Measurements from ENCODE around the gene ZNF532.

The ZNF532 gene

GRCh38 chr18:59012815-59013705, 148.4 kb downstream of the ZNF532 start:
- H3K4me1 ChIP-seq (ENCODE audit: low read length) = peaks cover 15% of the 10 kb centered on the region

GRCh38 chr18:59013744-59014143, 149.1 kb downstream of the ZNF532 start:
- peaks cover 23% of the 10 kb centered on the region for H3K9me3 ChIP-seq (ENCODE audit: insufficient read depth, low read length)
- H4K20me1 ChIP-seq (ENCODE audit: insufficient read depth, low read length) = no peaks in the 10 kb centered on the region
- H3K27ac ChIP-seq (ENCODE audit: low read length) = no peak overlapping the region
- no peak overlapping the region for H3K4me2 ChIP-seq (ENCODE audit: low read length)
- TF ChIP-seq EZH2phosphoT487 (IDR thresholded peaks at IDR 0.05; ENCODE audit: low read depth) (no peak), CTCF (IDR thresholded peaks at IDR 0.05; ENCODE audit: low read depth, low read length) (no peak)
- no peak overlapping the region for H3K9ac ChIP-seq (ENCODE audit: low read length)
- H2AFZ ChIP-seq (ENCODE audit: low read depth, low read length) = 0 out of 2 replicates have a peak overlapping the region, but pooled peaks have one; percentile 0
- peaks cover 2% of the 10 kb centered on the region for H3K36me3 ChIP-seq (replicated peaks; ENCODE audit: low read depth, low read length)
- peaks cover 15% of the 10 kb centered on the region for H3K4me1 ChIP-seq (ENCODE audit: low read length)
- H3K79me2 ChIP-seq (ENCODE audit: low read length) = no peaks in the 10 kb centered on the region
- no peaks in the 10 kb centered on the region for H3K27me3 ChIP-seq (ENCODE audit: low read depth, low read length)
- no peak overlapping the region for H3K4me3 ChIP-seq (ENCODE audit: low read length)

More at GRCh38 chr18:59012815-59013705, 148.4 kb downstream of the ZNF532 start:
- Histone ChIP-seq H3K36me3 (replicated peaks; ENCODE audit: low read depth, low read length) (no peaks in the 10 kb centered on the region), H3K79me2 (ENCODE audit: low read length) (no peaks in the 10 kb centered on the region), H3K27me3 (ENCODE audit: low read depth, low read length) (no peaks in the 10 kb centered on the region), H3K4me2 (ENCODE audit: low read length) (no peak overlapping the region), H3K4me3 (ENCODE audit: low read length) (no peak overlapping the region), H2AFZ (ENCODE audit: low read depth, low read length) (peak overlapping the region; percentile 22; the same call in 1 of the 2 replicates), H3K9me3 (ENCODE audit: insufficient read depth, low read length) (peaks cover 16% of the 10 kb centered on the region), H3K27ac (ENCODE audit: low read length) (no peak overlapping the region), H3K9ac (ENCODE audit: low read length) (no peak overlapping the region), H4K20me1 (ENCODE audit: insufficient read depth, low read length) (no peaks in the 10 kb centered on the region)
- TF ChIP-seq EZH2phosphoT487 (IDR thresholded peaks at IDR 0.05; ENCODE audit: low read depth) (no peak), CTCF (IDR thresholded peaks at IDR 0.05; ENCODE audit: low read depth, low read length) (no peak)

- no peaks in the 10 kb centered on the region for H4K20me1 ChIP-seq (ENCODE audit: insufficient read depth, low read length)
- no peak overlapping the region for H3K9ac ChIP-seq (ENCODE audit: low read length)
- peaks cover 25% of the 10 kb centered on the region for H3K9me3 ChIP-seq (ENCODE audit: insufficient read depth, low read length)
- no peak overlapping the region for H2AFZ ChIP-seq (ENCODE audit: low read depth, low read length)
- TF ChIP-seq CTCF (IDR thresholded peaks at IDR 0.05; ENCODE audit: low read depth, low read length) (no peak), EZH2phosphoT487 (IDR thresholded peaks at IDR 0.05; ENCODE audit: low read depth) (no peak)
- H3K79me2 ChIP-seq (ENCODE audit: low read length) = no peaks in the 10 kb centered on the region
- H3K4me2 ChIP-seq (ENCODE audit: low read length) = no peak overlapping the region
- peaks cover 2% of the 10 kb centered on the region for H3K36me3 ChIP-seq (replicated peaks; ENCODE audit: low read depth, low read length)
- H3K27me3 ChIP-seq (ENCODE audit: low read depth, low read length) = no peaks in the 10 kb centered on the region
- H3K4me1 ChIP-seq (ENCODE audit: low read length) = peaks cover 15% of the 10 kb centered on the region
- no peak overlapping the region for H3K4me3 ChIP-seq (ENCODE audit: low read length)
- no peak overlapping the region for H3K27ac ChIP-seq (ENCODE audit: low read length)
These were observed 151.0 kb downstream of the ZNF532 start for GRCh38 chr18:59015531-59016152.

- H3K27me3 ChIP-seq (ENCODE audit: low read depth, low read length) = no peaks in the 10 kb centered on the region
These were observed 156.8 kb downstream of the ZNF532 start for GRCh38 chr18:59021500-59021899.

More at GRCh38 chr18:59021500-59021899, 156.8 kb downstream of the ZNF532 start:
- Histone ChIP-seq H2AFZ (ENCODE audit: low read depth, low read length) (peak overlapping the region; percentile 60), H3K4me1 (ENCODE audit: low read length) (peaks cover 18% of the 10 kb centered on the region), H3K9ac (ENCODE audit: low read length) (no peak overlapping the region), H3K36me3 (replicated peaks; ENCODE audit: low read depth, low read length) (peaks cover 2% of the 10 kb centered on the region), H3K9me3 (ENCODE audit: insufficient read depth, low read length) (peaks cover 26% of the 10 kb centered on the region), H3K79me2 (ENCODE audit: low read length) (no peaks in the 10 kb centered on the region), H4K20me1 (ENCODE audit: insufficient read depth, low read length) (no peaks in the 10 kb centered on the region), H3K4me2 (ENCODE audit: low read length) (peak overlapping the region; percentile 4; the same call in 1 of the 2 replicates), H3K27ac (ENCODE audit: low read length) (no peak overlapping the region), H3K4me3 (ENCODE audit: low read length) (no peak overlapping the region)
- TF ChIP-seq EZH2phosphoT487 (IDR thresholded peaks at IDR 0.05; ENCODE audit: low read depth) = no peak
- TF ChIP-seq CTCF (IDR thresholded peaks at IDR 0.05; ENCODE audit: low read depth, low read length) = no peak

Data from OCI-LY3 (cell line).